Suprapubic skin (tissue), 4 donors: Measurements from ENCODE around the gene ZSCAN9. TPM values are rescaled to one million over a fixed set of nuclear protein-coding genes. Genes with fewer than 3 reads are reported as not detected.

Experiments used
- DNase-seq, 2 donors: peaks; one replicate each; pipeline ENCODE4 v3.0.0-alpha.2; 2019; ENCODE audit warnings: low spot score in 2 of 2
- H3K27ac ChIP-seq: fragments of 200-600 bp; sonication (generic); one replicate; pipeline ENCODE4 v1.5.1; 2019
- H3K27me3 ChIP-seq: fragments of 200-600 bp; sonication (generic); one replicate; pipeline ENCODE4 v1.5.1; 2019
- H3K36me3 ChIP-seq: fragments of 200-600 bp; sonication (generic); one replicate; pipeline ENCODE4 v1.5.1; 2019
- H3K4me1 ChIP-seq: fragments of 200-600 bp; sonication (generic); one replicate; pipeline ENCODE4 v1.5.1; 2019
- H3K4me3 ChIP-seq: fragments of 200-600 bp; sonication (generic); one replicate; pipeline ENCODE4 v1.5.1; 2019; ENCODE audit warnings: mild to moderate bottlenecking
- H3K9me3 ChIP-seq: fragments of 200-600 bp; sonication (generic); one replicate; pipeline ENCODE4 v1.5.1; 2019
- EP300 ChIP-seq: sonication (generic); formaldehyde crosslinking; IDR thresholded peaks from one replicate; pipeline ENCODE4 v1.6.1; 2017; ENCODE audit warnings: antibody characterized with exemption
- POLR2A ChIP-seq, 2 donors: fragments of 450-650 bp; IDR thresholded peaks; one replicate each; pipeline ENCODE4 v1.6.1; 2017; ENCODE audit warnings: antibody characterized with exemption in 2 of 2, mild to moderate bottlenecking in 2 of 2, moderate library complexity in 2 of 2
- POLR2AphosphoS5 ChIP-seq, 3 donors: sonication (generic); formaldehyde crosslinking; IDR thresholded peaks; one replicate each; pipeline ENCODE4 v1.6.1; 2017; ENCODE audit warnings: antibody characterized with exemption in 3 of 3
- WGBS: methylation state at CpG from one replicate; pipeline ENCODE4 v1.1.5; 2018; 5-methylcytosine and 5-hydroxymethylcytosine counted together
- total RNA-seq, 4 donors: library from RNA; depleted of rRNA; stranded (reverse); fragments of >200 nt; gene quantifications; one replicate each; pipeline ENCODE4 v1.1.0, GENCODE V29; 2016
- TF ChIP-seq, protein P1 (sequence below), 2 donors: fragments of 200-600 bp in 1 of 2; fragments of 450-650 bp in 1 of 2; sonication (generic) in 1 of 2; IDR thresholded peaks; one replicate each; pipeline ENCODE4 v1.5.1; 2016 to 2019; ENCODE audit warnings: antibody characterized with exemption in 2 of 2, mild to moderate bottlenecking in 1 of 2, moderate library complexity in 1 of 2

ZSCAN9 gene
- 10 to 100 TPM in 1 of 4 donors, 1 to 10 TPM in 3; 3.6 to 12.5 (median 7.6) TPM for total RNA-seq

DNA sequence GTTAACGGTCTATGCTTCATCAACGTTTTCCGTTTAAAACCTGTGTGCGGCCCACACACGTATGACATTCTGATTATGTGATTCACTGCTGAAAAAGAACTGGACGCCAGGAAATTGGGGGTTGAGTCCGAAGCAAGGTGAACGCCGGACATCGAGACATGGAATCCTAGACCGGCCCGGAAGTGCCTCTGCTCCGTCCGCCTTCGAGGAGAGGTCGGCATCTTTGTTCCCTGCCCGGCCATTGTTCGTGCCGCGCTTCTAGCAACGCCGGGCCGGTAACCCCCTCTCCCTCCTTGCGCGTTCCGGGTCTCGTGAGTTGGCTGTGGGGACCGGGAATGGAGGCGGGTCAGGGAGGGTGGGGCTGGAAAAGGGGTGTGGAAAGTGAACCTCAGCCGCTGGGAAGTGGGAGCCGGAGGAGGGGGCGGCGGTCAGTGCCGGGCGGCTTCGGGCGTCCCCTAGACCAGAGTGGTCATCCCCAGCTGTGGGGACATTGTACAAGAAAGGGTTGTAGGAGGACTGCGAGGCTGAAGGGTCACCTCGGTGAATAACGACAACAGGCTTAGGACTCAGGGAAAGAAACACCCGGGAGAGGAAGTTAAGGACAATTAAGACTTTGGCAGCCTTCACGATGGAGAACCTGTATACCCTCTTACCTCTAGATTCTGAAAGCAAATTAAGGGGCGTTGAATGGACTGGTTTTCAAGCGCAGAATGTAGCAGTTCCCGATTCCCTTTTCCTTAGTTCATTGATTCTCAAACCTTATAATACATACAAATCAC is at the start of gene ZSCAN9:
ZSCAN9 (plus strand) TSS at position 220 of the 779 bp plus-strand sequence. CDS start 1,810 bp downstream, outside the sequence.
- Histone ChIP-seq H3K9me3 (no peaks in the 10 kb centered on the region), H3K27me3 (peaks cover 28% of the 10 kb centered on the region), H3K4me3 (peak within 1 kb of the TSS; percentile 84), H3K36me3 (peaks cover 25% of the 10 kb centered on the region), H3K4me1 (peaks cover 22% of the 10 kb centered on the region), H3K27ac (peak within 1 kb of the TSS; percentile 66)
- WGBS = 3% methylated on average over 42 of the region's 45 CpGs
- no peak for TF ChIP-seq POLR2A (IDR thresholded peaks at IDR 0.05)
- TF ChIP-seq POLR2AphosphoS5 (IDR thresholded peaks at IDR 0.05) = peak in 2 of 3 donors; percentile 20 to 65
- peak; percentile 91 to 92 for DNase-seq

DNA sequence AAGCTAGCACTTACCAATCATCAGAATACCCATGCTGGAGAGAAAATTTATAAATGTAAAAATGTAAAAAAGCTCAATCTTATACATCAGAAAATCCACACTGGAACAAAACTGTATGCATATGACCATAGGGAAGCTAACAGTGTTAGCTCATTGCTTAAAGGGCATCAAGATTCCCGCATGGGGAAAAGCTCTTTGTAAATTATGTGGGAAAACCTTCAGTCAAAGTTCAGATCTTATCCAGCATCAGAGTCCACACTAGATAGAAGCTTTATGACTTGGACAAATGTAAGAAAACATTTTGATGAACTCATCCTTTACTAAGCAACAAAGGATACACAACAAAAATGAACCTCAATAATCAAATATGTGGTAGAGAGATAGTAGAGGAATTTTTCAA is 48.7 kb upstream of the ZSCAN9 start:
- H3K9me3 ChIP-seq = no peaks in the 10 kb centered on the region
- no peak overlapping the region for H3K4me3 ChIP-seq
- DNase-seq = no peak
- TF ChIP-seq, protein P1, sequence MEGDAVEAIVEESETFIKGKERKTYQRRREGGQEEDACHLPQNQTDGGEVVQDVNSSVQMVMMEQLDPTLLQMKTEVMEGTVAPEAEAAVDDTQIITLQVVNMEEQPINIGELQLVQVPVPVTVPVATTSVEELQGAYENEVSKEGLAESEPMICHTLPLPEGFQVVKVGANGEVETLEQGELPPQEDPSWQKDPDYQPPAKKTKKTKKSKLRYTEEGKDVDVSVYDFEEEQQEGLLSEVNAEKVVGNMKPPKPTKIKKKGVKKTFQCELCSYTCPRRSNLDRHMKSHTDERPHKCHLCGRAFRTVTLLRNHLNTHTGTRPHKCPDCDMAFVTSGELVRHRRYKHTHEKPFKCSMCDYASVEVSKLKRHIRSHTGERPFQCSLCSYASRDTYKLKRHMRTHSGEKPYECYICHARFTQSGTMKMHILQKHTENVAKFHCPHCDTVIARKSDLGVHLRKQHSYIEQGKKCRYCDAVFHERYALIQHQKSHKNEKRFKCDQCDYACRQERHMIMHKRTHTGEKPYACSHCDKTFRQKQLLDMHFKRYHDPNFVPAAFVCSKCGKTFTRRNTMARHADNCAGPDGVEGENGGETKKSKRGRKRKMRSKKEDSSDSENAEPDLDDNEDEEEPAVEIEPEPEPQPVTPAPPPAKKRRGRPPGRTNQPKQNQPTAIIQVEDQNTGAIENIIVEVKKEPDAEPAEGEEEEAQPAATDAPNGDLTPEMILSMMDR (IDR thresholded peaks at IDR 0.05) = no peak
- TF ChIP-seq POLR2A (IDR thresholded peaks at IDR 0.05) (no peak), EP300 (no peak)
- no peak overlapping the region for H3K27ac ChIP-seq
- WGBS = 90% methylated on average over 1 of the region's 1 CpG
- peaks cover 5% of the 10 kb centered on the region for H3K27me3 ChIP-seq
- no peaks in the 10 kb centered on the region for H3K4me1 ChIP-seq
- no peaks in the 10 kb centered on the region for H3K36me3 ChIP-seq

DNA sequence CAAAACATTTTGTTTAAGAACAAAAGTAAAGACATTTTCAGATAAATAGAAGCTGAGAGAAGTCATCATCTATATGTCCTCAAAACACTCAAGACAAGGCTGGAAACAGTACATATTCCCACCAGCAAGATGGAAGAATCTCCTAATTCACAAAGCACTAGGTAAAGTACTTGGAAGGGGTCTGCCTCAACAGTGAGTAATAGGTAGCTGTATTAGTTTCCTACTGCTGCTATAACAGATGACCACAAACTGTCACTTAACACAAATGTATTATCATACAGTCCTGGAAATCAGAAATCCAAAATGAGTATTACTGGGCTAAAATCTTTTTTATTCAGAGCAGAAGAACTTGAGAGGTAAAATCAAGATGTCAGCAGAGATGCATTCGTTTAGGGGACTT is 42.8 kb upstream of the ZSCAN9 start:
- Histone ChIP-seq H3K4me1 (no peaks in the 10 kb centered on the region), H3K9me3 (peaks cover 5% of the 10 kb centered on the region), H3K4me3 (no peak overlapping the region), H3K36me3 (no peaks in the 10 kb centered on the region), H3K27me3 (peaks cover 5% of the 10 kb centered on the region), H3K27ac (no peak overlapping the region)
- no peak for TF ChIP-seq POLR2A (IDR thresholded peaks at IDR 0.05)
- TF ChIP-seq, protein P1 (IDR thresholded peaks at IDR 0.05) = no peak
- no peak for TF ChIP-seq POLR2AphosphoS5 (IDR thresholded peaks at IDR 0.05)
- TF ChIP-seq EP300 = no peak
- 61% methylated on average over 1 of the region's 1 CpG for WGBS
- no peak for DNase-seq

DNA sequence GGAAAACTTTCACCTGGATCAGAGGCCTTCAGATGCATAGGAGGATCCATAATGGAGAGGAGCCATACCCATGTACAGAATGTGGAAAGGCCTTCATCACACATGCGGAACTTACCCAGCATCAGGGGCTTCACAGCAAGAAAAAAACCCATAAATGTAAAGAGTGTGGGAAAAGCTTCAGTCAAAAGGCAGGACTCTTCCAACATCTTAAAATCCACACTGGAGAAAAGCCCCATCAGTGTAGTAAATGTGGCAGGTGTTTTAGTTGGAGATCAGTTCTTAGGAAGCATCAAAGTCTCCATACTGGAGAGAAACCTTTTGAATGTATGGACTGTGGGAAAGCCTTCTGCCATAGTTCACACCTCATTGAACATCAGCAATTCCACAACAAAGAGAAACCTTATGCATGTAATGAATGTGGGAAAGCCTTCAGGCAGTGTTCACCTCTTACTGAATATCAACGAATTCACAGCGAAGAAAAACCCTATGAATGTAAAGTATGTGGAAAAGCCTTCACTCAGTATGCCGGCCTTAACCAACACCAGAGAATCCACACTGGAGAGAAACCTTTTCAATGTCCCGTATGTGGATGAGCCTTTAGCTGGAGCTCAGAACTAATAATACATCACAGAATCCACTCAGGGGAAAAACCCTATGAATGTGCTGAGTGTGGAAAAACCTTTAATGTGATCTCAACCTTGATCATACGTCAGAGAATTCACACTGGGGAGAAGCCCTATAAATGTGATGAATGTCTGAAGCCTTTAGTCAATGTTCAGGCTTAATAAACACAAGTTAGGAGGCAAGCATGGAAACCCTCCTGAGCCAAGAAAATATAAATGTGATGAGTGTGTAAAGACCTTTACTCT is 36.7 kb upstream of the ZSCAN9 start:
- Histone ChIP-seq H3K27ac (no peak overlapping the region), H3K9me3 (peaks cover 38% of the 10 kb centered on the region), H3K27me3 (peaks cover 4% of the 10 kb centered on the region), H3K4me1 (no peaks in the 10 kb centered on the region), H3K36me3 (no peaks in the 10 kb centered on the region), H3K4me3 (no peak overlapping the region)
- WGBS = 83% methylated on average over 6 of the region's 6 CpGs
- TF ChIP-seq, protein P1 (IDR thresholded peaks at IDR 0.05) = no peak
- TF ChIP-seq EP300 = no peak
- TF ChIP-seq POLR2A (IDR thresholded peaks at IDR 0.05) = no peak
- TF ChIP-seq POLR2AphosphoS5 (IDR thresholded peaks at IDR 0.05) = no peak
- no peak for DNase-seq

DNA sequence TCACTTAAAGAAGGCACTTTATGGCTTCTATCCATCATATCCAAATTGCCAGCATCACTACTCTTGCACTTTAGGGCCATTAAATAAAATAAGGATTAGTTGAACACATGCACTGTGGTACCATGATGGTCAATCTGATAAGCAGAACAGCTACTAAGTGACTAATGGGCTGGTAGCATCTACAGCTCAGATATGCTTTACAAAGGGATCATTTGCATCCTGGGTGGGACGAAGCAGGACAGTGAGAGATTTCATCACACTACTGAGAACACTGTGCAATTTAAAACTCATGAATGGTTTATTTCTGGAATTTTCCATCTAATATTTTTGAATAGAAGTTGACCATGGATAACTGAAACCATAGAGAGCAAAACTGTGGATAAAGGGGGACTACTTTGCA is 25.1 kb upstream of the ZSCAN9 start:
- 56% methylated on average over 1 of the region's 1 CpG for WGBS
- no peak overlapping the region for H3K4me3 ChIP-seq
- TF ChIP-seq POLR2AphosphoS5 (IDR thresholded peaks at IDR 0.05) (no peak), EP300 (no peak), POLR2A (IDR thresholded peaks at IDR 0.05) (no peak)
- TF ChIP-seq, protein P1 (IDR thresholded peaks at IDR 0.05) = no peak
- H3K27ac ChIP-seq = no peak overlapping the region
- no peak for DNase-seq
- H3K4me1 ChIP-seq = no peaks in the 10 kb centered on the region
- no peaks in the 10 kb centered on the region for H3K9me3 ChIP-seq
- no peaks in the 10 kb centered on the region for H3K36me3 ChIP-seq
- peaks cover 53% of the 10 kb centered on the region for H3K27me3 ChIP-seq
